SK-N-SH treated with all-trans-retinoic acid at 6 μM for 48 hours (cell line): Measurements from ENCODE around the gene PPFIA4.

Experiments
- ATAC-seq: fragments of 200-7000 bp; cut with Tn5 transposase; 3 replicates; pipeline ENCODE4 v1.9.1; 2020; ENCODE audit warnings: mild to moderate bottlenecking, moderate library complexity
- ARNTL ChIP-seq: fragments of 450-650 bp; formaldehyde crosslinking; IDR thresholded peaks from 2 replicates; pipeline ENCODE4 v1.5.0; 2020; ENCODE audit warnings: low read depth, mild to moderate bottlenecking, moderate library complexity, borderline replicate concordance
- BACH2 ChIP-seq: fragments of 250-450 bp; sonication (Bioruptor Pico); IDR thresholded peaks from 2 replicates; pipeline ENCODE4 v1.9.0; 2021; ENCODE audit warnings: mild to moderate bottlenecking, borderline replicate concordance
- CREB5 ChIP-seq: fragments of 250-450 bp; sonication (Bioruptor Pico); IDR thresholded peaks from 2 replicates; pipeline ENCODE4 v1.5.1; 2020; ENCODE audit warnings: low read depth, mild to moderate bottlenecking, moderate library complexity
- CSDC2 ChIP-seq: fragments of 250-450 bp; sonication (Bioruptor Pico); IDR thresholded peaks from 2 replicates; pipeline ENCODE4 v1.5.0; 2020; ENCODE audit warnings: mild to moderate bottlenecking, moderate library complexity
- CSRNP3 ChIP-seq: fragments of 250-450 bp; sonication (Bioruptor Pico); IDR thresholded peaks from 2 replicates; pipeline ENCODE4 v1.5.1; 2021; ENCODE audit warnings: mild to moderate bottlenecking, moderate library complexity
- ESRRG ChIP-seq: fragments of 250-450 bp; sonication (Bioruptor Pico); IDR thresholded peaks from 2 replicates; pipeline ENCODE4 v1.6.1; 2021; ENCODE audit warnings: mild to moderate bottlenecking
- ISL1 ChIP-seq: fragments of 250-450 bp; sonication (Bioruptor Pico); IDR thresholded peaks from 2 replicates; pipeline ENCODE4 v2.1.2; 2022; ENCODE audit warnings: mild to moderate bottlenecking, moderate library complexity
- OSR1 ChIP-seq: fragments of 250-450 bp; sonication (Bioruptor Pico); IDR thresholded peaks from 2 replicates; pipeline ENCODE4 v1.8.0; 2022; ENCODE audit warnings: moderate library complexity, mild to moderate bottlenecking, inconsistent platforms
- PATZ1 ChIP-seq: fragments of 250-450 bp; sonication (Bioruptor Pico); IDR thresholded peaks from 2 replicates; pipeline ENCODE4 v1.8.0; 2020; ENCODE audit warnings: mild to moderate bottlenecking, moderate library complexity, borderline replicate concordance
- SNAI2 ChIP-seq: fragments of 250-450 bp; sonication (Bioruptor Pico); IDR thresholded peaks from 2 replicates; pipeline ENCODE4 v1.5.0; 2020; ENCODE audit warnings: mild to moderate bottlenecking, moderate library complexity
- TOX ChIP-seq: fragments of 250-450 bp; sonication (Bioruptor Pico); IDR thresholded peaks from 2 replicates; pipeline ENCODE4 v1.8.0; 2021; ENCODE audit warnings: mild to moderate bottlenecking, moderate library complexity, borderline replicate concordance
- TSHZ2 ChIP-seq: fragments of 250-450 bp; sonication (Bioruptor Pico); IDR thresholded peaks from 2 replicates; pipeline ENCODE4 v1.5.0; 2020; ENCODE audit warnings: mild to moderate bottlenecking, moderate library complexity
- ZC3H10 ChIP-seq: fragments of 250-450 bp; sonication (Bioruptor Pico); IDR thresholded peaks from 2 replicates; pipeline ENCODE4 v1.5.1; 2021; ENCODE audit warnings: mild to moderate bottlenecking, moderate library complexity
- ZFP3 ChIP-seq: fragments of 250-450 bp; sonication (Bioruptor Pico); IDR thresholded peaks from 2 replicates; pipeline ENCODE4 v1.5.0; 2020; ENCODE audit warnings: mild to moderate bottlenecking, moderate library complexity
- ZFP30 ChIP-seq: fragments of 450-650 bp; formaldehyde crosslinking; IDR thresholded peaks from 2 replicates; pipeline ENCODE4 v1.5.0; 2022; ENCODE audit warnings: mild to moderate bottlenecking, moderate library complexity
- ZNF565 ChIP-seq: fragments of 450-650 bp; formaldehyde crosslinking; conservative IDR thresholded peaks from 2 replicates; pipeline ENCODE4 v1.5.0; 2020; ENCODE audit warnings: low read depth, mild to moderate bottlenecking, moderate library complexity
- ZNF70 ChIP-seq: fragments of 450-650 bp; formaldehyde crosslinking; IDR thresholded peaks from 2 replicates; pipeline ENCODE4 v1.5.0; 2020; ENCODE audit warnings: mild to moderate bottlenecking, moderate library complexity
- ZNF8 ChIP-seq: fragments of 450-650 bp; formaldehyde crosslinking; IDR thresholded peaks from 2 replicates; pipeline ENCODE4 v1.5.0; 2020; ENCODE audit warnings: mild to moderate bottlenecking, moderate library complexity

The PPFIA4 gene

GRCh38 chr1:203039609-203040512, 13.6 kb downstream of the PPFIA4 start (continued):
- TF ChIP-seq OSR1 (no peak), ZNF565 (CRISPR knock-in tag) (no peak), CREB5 (CRISPR knock-in tag) (no peak), BACH2 (CRISPR knock-in tag) (no peak), ESRRG (CRISPR knock-in tag) (no peak), ZNF8 (CRISPR knock-in tag) (no peak), CSRNP3 (CRISPR knock-in tag) (no peak), ZC3H10 (CRISPR knock-in tag) (no peak)

- no peak for ATAC-seq
These were observed 14.4 kb downstream of the PPFIA4 start for GRCh38 chr1:203040513-203041275.

GRCh38 chr1:203041351-203041932, 15.2 kb downstream of the PPFIA4 start:
- no peak for ATAC-seq
- TF ChIP-seq ESRRG (CRISPR knock-in tag) (no peak), SNAI2 (CRISPR knock-in tag) (no peak), ZFP30 (no peak), CSRNP3 (CRISPR knock-in tag) (no peak), OSR1 (no peak), ARNTL (CRISPR knock-in tag) (no peak), ZFP3 (no peak), ZNF70 (CRISPR knock-in tag) (no peak), TSHZ2 (CRISPR knock-in tag) (no peak), TOX (no peak)

More at GRCh38 chr1:203040513-203041275, 14.4 kb downstream of the PPFIA4 start:
- no peak for TF ChIP-seq CSDC2 (CRISPR knock-in tag)
- TF ChIP-seq BACH2 (CRISPR knock-in tag) = no peak
- no peak for TF ChIP-seq TSHZ2 (CRISPR knock-in tag)
- TF ChIP-seq PATZ1 (CRISPR knock-in tag) = no peak
- TF ChIP-seq OSR1 = no peak
- no peak for TF ChIP-seq ZC3H10 (CRISPR knock-in tag)
- TF ChIP-seq ISL1 (CRISPR knock-in tag) = no peak
